ENCODE measurements around the gene LYRM4. TPM values are rescaled to one million over a fixed set of nuclear protein-coding genes. Genes with fewer than 3 reads are reported as not detected.
"Not testable (repeated sequence)": the region's sequence is repeated elsewhere in the genome, so short reads cannot be mapped to it uniquely, and the experiment has no call there.

Gene LYRM4
- polyA plus RNA-seq, 4 donors, result 36.1 to 43.7 (median 42.7) TPM

GRCh38 chr6:5125152-5126006 lies 135.4 kb downstream of the LYRM4 start:
- no peak for DNase-seq (ENCODE audit: low read depth in 4 of 4, low spot score in 2 of 4)

- no peak for DNase-seq (ENCODE audit: low read depth in 4 of 4, low spot score in 2 of 4)
These were observed 136.2 kb downstream of the LYRM4 start for GRCh38 chr6:5124526-5124925.

- no peak for DNase-seq (ENCODE audit: low read depth in 4 of 4, low spot score in 2 of 4)
These were observed 137.2 kb downstream of the LYRM4 start for GRCh38 chr6:5123296-5124143.

- DNase-seq (ENCODE audit: low read depth in 4 of 4, low spot score in 2 of 4), result no peak
These were observed 138.1 kb downstream of the LYRM4 start for GRCh38 chr6:5122504-5123112.

- no peak for DNase-seq (ENCODE audit: low read depth in 4 of 4, low spot score in 2 of 4)
These were observed 138.8 kb downstream of the LYRM4 start for GRCh38 chr6:5121956-5122355.

- DNase-seq (ENCODE audit: low read depth in 4 of 4, low spot score in 2 of 4), result no peak
These were observed 139.3 kb downstream of the LYRM4 start for GRCh38 chr6:5121479-5121878.

GRCh38 chr6:5120543-5120942 lies 140.2 kb downstream of the LYRM4 start:
- DNase-seq (ENCODE audit: low read depth in 4 of 4, low spot score in 2 of 4), result not testable (repeated sequence)

- no peak for DNase-seq (ENCODE audit: low read depth in 4 of 4, low spot score in 2 of 4)
These were observed 140.7 kb downstream of the LYRM4 start for GRCh38 chr6:5120011-5120410.

- DNase-seq (ENCODE audit: low read depth in 4 of 4, low spot score in 2 of 4), result no peak
These were observed 141.4 kb downstream of the LYRM4 start for GRCh38 chr6:5119090-5119951.

GRCh38 chr6:5116243-5116991 lies 144.3 kb downstream of the LYRM4 start:
- no peak for DNase-seq (ENCODE audit: low read depth in 4 of 4, low spot score in 2 of 4)

- DNase-seq (ENCODE audit: low read depth in 4 of 4, low spot score in 2 of 4), result no peak
These were observed 145.6 kb downstream of the LYRM4 start for GRCh38 chr6:5115168-5115567.

- DNase-seq (ENCODE audit: low read depth in 4 of 4, low spot score in 2 of 4), result no peak
These were observed 147.7 kb downstream of the LYRM4 start for GRCh38 chr6:5113096-5113495.

GRCh38 chr6:5112066-5112799 lies 148.5 kb downstream of the LYRM4 start:
- DNase-seq (ENCODE audit: low read depth in 4 of 4, low spot score in 2 of 4), result no peak

GRCh38 chr6:5111626-5112025 lies 149.1 kb downstream of the LYRM4 start:
- no peak for DNase-seq (ENCODE audit: low read depth in 4 of 4, low spot score in 2 of 4)

GRCh38 chr6:5110246-5110645 lies 150.5 kb downstream of the LYRM4 start:
- DNase-seq (ENCODE audit: low read depth in 4 of 4, low spot score in 2 of 4), result no peak

- DNase-seq (ENCODE audit: low read depth in 4 of 4, low spot score in 2 of 4), result no peak
These were observed 151.3 kb downstream of the LYRM4 start for GRCh38 chr6:5109436-5109835.

GRCh38 chr6:5108536-5109150 lies 152.1 kb downstream of the LYRM4 start:
- no peak for DNase-seq (ENCODE audit: low read depth in 4 of 4, low spot score in 2 of 4)

GRCh38 chr6:5108068-5108467 lies 152.7 kb downstream of the LYRM4 start:
- no peak for DNase-seq (ENCODE audit: low read depth in 4 of 4, low spot score in 2 of 4)
